T-helper 1 cell treated with Interleukin-12 subunit alpha and Interleukin-12 subunit beta and Interleukin-4 antibody, amounts not matched to agents 30 μg/mL and 1 μg/mL, for 36 hours (primary cell): Measurements from ENCODE around the gene AZU1.

Experiments
- H3K27ac Mint-ChIP-seq: one replicate; pipeline ENCODE4 v1.8.0; 2021; ENCODE audit warnings: mild to moderate bottlenecking, mixed read lengths
- H3K27me3 Mint-ChIP-seq: one replicate; pipeline ENCODE4 v1.8.0; 2021; ENCODE audit warnings: low read depth, mixed read lengths
- H3K36me3 Mint-ChIP-seq: one replicate; pipeline ENCODE4 v1.8.0; 2021; ENCODE audit warnings: low read depth, mixed read lengths
- H3K4me1 Mint-ChIP-seq: one replicate; pipeline ENCODE4 v1.8.0; 2021; ENCODE audit warnings: low read depth, mixed read lengths
- H3K4me3 Mint-ChIP-seq: one replicate; pipeline ENCODE4 v1.8.0; 2021; ENCODE audit warnings: mild to moderate bottlenecking, moderate library complexity, mixed read lengths
- H3K9me3 Mint-ChIP-seq: one replicate; pipeline ENCODE4 v1.8.0; 2021; ENCODE audit warnings: mixed read lengths

Gene AZU1

DNA sequence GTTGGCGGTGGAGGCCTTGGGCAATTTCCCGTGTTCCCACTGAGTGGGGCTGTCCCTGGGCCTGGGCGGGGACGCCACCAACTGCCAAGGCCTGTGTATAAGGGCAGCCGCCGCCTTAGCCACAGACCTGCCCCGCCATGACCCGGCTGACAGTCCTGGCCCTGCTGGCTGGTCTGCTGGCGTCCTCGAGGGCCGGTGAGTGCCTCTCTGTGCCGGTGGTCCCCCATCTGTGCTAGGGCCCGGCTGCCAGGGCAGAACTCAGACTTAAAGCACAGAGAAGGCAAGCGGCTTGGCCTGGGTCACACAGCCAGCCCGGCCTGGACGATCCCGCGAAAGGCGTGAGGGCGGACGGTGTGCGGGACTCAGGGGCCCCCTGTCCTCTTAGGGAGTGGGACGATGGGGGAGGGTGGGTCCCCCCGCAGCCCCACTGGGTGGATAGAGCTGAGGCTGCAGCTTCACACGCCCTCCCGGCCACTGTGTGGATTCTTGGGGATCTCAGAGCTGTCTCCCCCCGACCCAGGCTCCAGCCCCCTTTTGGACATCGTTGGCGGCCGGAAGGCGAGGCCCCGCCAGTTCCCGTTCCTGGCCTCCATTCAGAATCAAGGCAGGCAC, at the start of gene AZU1:
Gene AZU1, plus strand, starts transcription at position 128 of the 612 bp plus-strand sequence. Its CDS starts 10 bp downstream, at position 138.
- no peaks in the 10 kb centered on the region for H3K4me1 Mint-ChIP-seq
- no peaks in the 10 kb centered on the region for H3K9me3 Mint-ChIP-seq
- H3K4me3 Mint-ChIP-seq = no peak within 1 kb of the TSS
- peaks cover 12% of the 10 kb centered on the region for H3K27me3 Mint-ChIP-seq
- H3K27ac Mint-ChIP-seq = no peak within 1 kb of the TSS
- no peaks in the 10 kb centered on the region for H3K36me3 Mint-ChIP-seq

DNA sequence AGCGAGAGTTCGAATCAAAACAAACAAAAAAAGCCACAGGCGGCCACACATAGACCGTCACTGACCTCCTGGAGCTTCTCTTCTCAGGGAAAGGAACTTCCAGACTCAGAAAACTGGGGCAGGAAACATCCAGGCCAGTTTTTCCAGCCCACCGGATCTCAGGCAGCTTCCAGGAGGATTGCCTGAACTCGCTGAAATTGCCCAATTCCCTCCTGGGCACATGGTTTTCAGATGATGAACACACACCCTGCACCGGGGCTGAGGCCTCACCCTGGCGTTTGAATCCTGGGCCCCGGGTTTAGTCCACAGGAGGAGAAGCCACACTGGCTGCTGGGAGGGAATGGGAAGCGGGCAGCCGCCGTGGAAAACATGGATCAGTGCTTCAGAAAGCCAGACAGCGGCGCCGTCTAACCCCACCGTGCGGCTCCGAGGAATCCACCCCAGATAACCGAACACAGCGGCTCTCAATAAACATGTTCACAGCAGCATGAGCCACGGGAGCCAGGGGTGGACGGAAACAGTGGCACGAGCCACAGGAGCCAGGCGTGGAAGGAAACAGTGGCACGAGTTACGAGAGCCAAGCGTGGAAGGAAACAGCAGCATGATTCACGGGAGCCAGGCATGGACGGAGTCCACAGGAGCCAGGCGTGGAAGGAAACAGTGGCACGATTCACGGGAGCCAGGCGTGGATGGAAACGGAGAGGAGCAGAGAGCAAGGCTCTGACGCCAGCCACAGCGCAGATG, 48.6 kb upstream of the AZU1 start:
- no peaks in the 10 kb centered on the region for H3K27me3 Mint-ChIP-seq
- H3K36me3 Mint-ChIP-seq = no peaks in the 10 kb centered on the region
- H3K9me3 Mint-ChIP-seq = no peaks in the 10 kb centered on the region
- no peak overlapping the region for H3K4me3 Mint-ChIP-seq
- H3K4me1 Mint-ChIP-seq = no peaks in the 10 kb centered on the region
- H3K27ac Mint-ChIP-seq = no peak overlapping the region

DNA sequence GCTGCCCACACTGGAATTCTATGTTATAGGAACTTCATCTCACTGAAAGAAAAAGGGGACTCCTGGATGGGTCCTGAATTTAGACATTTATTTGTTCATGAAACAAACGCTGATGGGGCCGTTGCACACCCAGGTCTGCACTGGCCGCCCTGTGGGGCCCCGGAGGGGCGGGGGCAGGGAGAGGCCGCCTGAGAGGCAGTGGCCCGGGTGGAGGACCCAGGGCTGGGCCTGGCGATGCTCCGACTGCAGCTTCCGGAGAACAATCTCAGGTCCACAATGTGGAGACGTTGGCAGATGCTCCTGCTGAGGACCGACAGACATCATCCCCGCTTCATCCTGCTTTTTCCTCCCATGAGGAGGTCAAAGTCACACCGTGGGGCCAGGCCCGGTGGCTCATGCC, 46.7 kb upstream of the AZU1 start:
- H3K36me3 Mint-ChIP-seq = no peaks in the 10 kb centered on the region
- H3K4me3 Mint-ChIP-seq = no peak overlapping the region
- H3K9me3 Mint-ChIP-seq = no peaks in the 10 kb centered on the region
- H3K27ac Mint-ChIP-seq = no peak overlapping the region
- no peaks in the 10 kb centered on the region for H3K4me1 Mint-ChIP-seq
- no peaks in the 10 kb centered on the region for H3K27me3 Mint-ChIP-seq

DNA sequence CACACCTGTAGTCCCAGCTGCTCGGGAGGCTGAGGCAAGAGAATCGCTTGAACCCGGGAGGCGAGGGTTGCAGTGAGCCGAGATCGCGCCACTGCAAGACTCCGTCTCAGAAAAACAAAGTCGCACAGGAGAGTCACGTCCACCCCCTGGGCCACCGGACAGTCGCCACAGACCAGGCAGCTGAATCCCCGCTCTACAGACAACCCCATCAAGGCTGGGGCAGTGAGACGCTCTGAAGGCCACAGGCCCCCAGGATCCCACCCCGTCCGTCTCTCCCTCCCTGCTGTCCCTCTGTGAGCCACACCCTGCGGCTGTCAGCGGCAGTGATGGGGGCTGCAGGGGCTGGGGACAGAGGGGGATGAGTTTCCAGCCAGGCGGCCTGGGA, 45.8 kb upstream of the AZU1 start:
- Mint-ChIP-seq H3K4me3 (no peak overlapping the region), H3K27ac (no peak overlapping the region), H3K4me1 (no peaks in the 10 kb centered on the region), H3K36me3 (no peaks in the 10 kb centered on the region), H3K9me3 (no peaks in the 10 kb centered on the region), H3K27me3 (no peaks in the 10 kb centered on the region)

DNA sequence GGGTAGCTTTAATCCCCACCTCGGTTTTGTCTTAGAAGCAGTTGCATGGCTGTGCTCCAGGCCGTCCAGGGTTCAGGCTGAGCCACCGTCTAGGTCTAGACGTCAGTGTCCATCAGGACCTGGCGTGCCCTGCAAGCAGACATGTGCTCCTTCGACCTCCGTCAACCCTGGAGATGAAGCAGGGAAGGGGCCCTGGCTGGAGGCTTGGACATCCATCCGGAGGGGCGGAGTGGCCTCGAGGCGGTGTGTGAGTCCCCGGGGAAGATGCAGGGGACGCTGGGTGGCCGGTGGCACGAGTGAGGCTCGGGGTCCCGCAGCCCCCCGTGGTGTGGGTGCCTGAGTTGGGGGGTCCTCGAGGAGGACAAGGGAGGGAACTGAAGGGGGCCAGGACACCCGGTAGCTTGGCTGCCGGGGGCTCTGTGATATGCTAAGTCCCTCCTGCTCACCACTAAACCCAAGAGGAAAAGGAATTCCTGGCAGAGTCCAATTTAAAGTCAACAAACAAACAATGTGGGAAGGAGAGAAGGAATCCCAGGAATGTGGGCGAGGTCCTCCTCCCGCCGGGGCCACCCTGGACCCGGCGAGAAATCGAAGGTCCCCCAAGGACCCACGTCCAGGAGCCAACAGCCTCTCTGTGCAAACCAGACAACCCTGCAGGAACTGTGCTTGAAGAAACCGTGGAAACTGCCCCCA, 45.3 kb upstream of the AZU1 start:
- Mint-ChIP-seq H3K36me3 (no peaks in the 10 kb centered on the region), H3K27ac (no peak overlapping the region), H3K27me3 (no peaks in the 10 kb centered on the region), H3K4me3 (no peak overlapping the region), H3K9me3 (no peaks in the 10 kb centered on the region), H3K4me1 (no peaks in the 10 kb centered on the region)

DNA sequence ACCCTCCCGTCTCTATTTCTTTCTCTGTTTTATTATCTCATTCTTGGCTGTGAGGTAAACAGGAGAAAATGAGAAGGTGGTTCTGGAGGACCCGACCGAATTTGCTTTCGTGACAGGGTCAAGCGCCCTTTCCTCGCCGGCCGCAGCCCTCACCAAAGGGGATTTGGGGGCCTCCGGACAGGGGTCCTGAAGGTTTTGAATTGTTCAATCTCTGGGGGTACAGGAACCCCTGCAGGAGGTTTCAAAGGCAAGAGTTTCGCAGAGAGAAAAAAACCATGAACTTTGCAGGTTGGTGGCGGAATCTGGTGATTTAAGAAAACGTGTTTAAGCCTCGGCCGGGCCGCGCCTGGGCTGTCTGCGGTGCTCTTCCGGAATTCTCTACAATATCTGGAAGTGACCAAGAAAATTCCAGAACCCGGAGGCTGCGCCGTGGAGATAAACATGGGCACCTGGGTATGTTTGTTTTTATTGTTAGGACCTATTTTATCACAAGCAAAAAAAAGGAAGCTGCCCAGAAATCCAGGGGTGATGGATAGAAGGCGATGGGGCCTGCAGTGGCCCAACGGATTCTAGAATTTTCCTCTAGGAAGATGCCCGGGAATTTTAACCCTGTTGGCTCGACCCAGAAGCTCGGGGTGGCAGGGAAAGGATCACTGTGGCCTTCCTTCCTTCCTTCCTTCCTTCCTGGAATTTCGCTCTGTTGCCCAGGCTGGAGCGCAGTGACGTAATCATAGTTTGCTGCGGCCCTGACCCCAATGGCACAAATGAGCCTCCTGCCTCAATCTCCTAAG, 44.6 kb upstream of the AZU1 start:
- no peaks in the 10 kb centered on the region for H3K36me3 Mint-ChIP-seq
- no peaks in the 10 kb centered on the region for H3K27me3 Mint-ChIP-seq
- no peak overlapping the region for H3K4me3 Mint-ChIP-seq
- no peaks in the 10 kb centered on the region for H3K9me3 Mint-ChIP-seq
- H3K27ac Mint-ChIP-seq = no peak overlapping the region
- H3K4me1 Mint-ChIP-seq = no peaks in the 10 kb centered on the region

- no peak overlapping the region for H3K27ac Mint-ChIP-seq
- no peaks in the 10 kb centered on the region for H3K36me3 Mint-ChIP-seq
- H3K9me3 Mint-ChIP-seq = no peaks in the 10 kb centered on the region
- H3K4me1 Mint-ChIP-seq = no peaks in the 10 kb centered on the region
- peaks cover 4% of the 10 kb centered on the region for H3K27me3 Mint-ChIP-seq
- H3K4me3 Mint-ChIP-seq = no peak overlapping the region
Observed at GRCh38 chr19:784541-784940, 43.1 kb upstream of the AZU1 start.

DNA sequence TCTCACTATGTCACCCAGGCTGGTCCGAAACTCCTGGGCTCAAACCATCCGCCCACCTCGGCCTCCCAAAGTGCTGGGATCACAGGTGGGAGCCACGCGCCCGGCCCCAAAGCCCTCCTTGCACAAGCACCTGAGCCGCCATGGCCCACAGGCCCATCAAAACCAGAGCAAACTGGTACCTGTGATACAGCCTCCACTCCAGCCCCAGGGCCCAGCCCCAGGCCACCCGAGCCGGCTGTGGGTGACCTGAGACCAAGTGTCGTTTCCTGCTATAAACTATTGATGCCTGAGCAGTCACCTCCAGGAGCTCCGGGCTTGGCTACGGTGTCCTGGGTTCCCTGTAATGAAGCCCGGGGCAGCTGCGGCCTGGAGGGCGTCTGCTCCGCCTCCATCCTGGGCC, 40.1 kb upstream of the AZU1 start:
- no peaks in the 10 kb centered on the region for H3K9me3 Mint-ChIP-seq

GRCh38 chr19:788686-788982, 39.0 kb upstream of the AZU1 start:
- H3K27ac Mint-ChIP-seq = no peak overlapping the region
- peaks cover 1% of the 10 kb centered on the region for H3K4me1 Mint-ChIP-seq
- H3K4me3 Mint-ChIP-seq = no peak overlapping the region
- H3K36me3 Mint-ChIP-seq = no peaks in the 10 kb centered on the region
- H3K9me3 Mint-ChIP-seq = no peaks in the 10 kb centered on the region
- peaks cover 7% of the 10 kb centered on the region for H3K27me3 Mint-ChIP-seq

More for the DNA sequence above, 40.1 kb upstream of the AZU1 start:
- no peak overlapping the region for H3K4me3 Mint-ChIP-seq
- peaks cover 1% of the 10 kb centered on the region for H3K4me1 Mint-ChIP-seq
- H3K27ac Mint-ChIP-seq = no peak overlapping the region
- no peaks in the 10 kb centered on the region for H3K36me3 Mint-ChIP-seq
- H3K27me3 Mint-ChIP-seq = peaks cover 7% of the 10 kb centered on the region

- Mint-ChIP-seq H3K27me3 (peaks cover 7% of the 10 kb centered on the region), H3K9me3 (no peaks in the 10 kb centered on the region), H3K36me3 (no peaks in the 10 kb centered on the region), H3K4me3 (no peak overlapping the region), H3K4me1 (peaks cover 1% of the 10 kb centered on the region), H3K27ac (no peak overlapping the region)
Observed at GRCh38 chr19:788983-789700, 38.5 kb upstream of the AZU1 start.

- Mint-ChIP-seq H3K27me3 (peaks cover 7% of the 10 kb centered on the region), H3K9me3 (no peaks in the 10 kb centered on the region), H3K4me1 (peaks cover 1% of the 10 kb centered on the region), H3K4me3 (no peak overlapping the region), H3K27ac (no peak overlapping the region), H3K36me3 (no peaks in the 10 kb centered on the region)
Observed at GRCh38 chr19:789701-790060, 38.0 kb upstream of the AZU1 start.

DNA sequence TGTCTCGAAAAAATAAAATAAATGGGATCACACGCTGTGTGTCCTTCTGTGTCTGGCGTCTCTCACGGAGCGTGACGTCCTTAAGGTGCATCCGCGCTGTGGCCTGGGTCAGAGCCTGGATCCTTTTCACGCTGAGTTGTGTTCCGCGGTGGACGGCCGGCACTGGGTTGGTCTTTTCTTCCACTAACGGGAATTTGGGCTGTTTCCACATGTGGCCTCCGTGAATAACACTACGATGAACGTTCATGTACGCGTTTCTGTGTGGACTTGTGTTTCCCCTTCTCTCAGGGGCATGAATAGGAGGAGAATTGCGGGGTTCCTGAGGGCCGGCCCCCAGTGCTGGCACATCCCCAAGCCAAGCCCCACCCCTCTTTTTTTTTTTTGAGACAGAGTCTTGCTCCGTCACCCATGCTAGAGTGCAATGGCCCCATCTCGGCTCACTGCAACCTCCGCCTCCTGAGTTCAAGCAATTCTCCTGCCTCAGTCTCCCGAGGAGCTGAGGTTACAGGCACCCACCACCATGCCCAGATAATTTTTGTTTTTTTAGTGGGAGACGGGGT, 36.5 kb upstream of the AZU1 start:
- no peak overlapping the region for H3K4me3 Mint-ChIP-seq
- no peaks in the 10 kb centered on the region for H3K36me3 Mint-ChIP-seq
- H3K9me3 Mint-ChIP-seq = no peaks in the 10 kb centered on the region
- no peak overlapping the region for H3K27ac Mint-ChIP-seq
- peaks cover 1% of the 10 kb centered on the region for H3K4me1 Mint-ChIP-seq
- H3K27me3 Mint-ChIP-seq = peaks cover 7% of the 10 kb centered on the region

DNA sequence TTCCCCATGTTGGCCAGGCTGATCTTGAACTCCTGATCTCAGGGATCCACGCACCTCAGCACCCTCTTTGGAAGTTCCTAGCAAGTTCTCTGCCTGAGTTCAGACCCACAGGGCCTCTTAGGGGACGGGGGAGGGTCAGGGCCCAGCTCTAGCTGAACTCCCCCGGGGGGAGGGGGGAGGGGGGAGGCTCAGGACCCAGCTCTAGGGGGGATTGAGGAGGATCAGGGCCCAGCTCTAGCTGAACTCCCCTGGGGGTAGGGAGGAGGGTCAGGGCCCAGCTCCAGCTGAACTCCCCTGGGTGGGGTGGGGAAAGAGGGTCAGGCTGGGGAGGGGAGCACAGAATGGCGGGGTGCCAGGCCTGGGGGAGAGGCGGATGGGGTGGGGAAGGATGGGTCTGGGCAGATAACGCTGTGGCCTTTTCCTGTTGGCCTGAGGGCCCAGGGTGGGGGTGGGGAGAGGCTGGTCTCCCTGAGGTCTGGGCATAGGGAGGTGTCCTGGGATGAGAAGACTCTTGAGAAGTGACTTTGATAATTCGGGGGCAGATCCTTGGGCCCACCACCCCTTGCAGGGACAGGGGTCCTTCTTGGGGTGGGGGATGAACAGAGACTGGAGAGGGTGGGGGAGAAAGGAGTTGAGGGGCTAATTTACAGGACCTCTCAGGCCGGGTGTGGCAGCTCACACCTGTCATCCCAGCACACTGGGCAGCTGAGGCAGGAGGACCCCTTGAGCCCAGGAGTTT, 35.9 kb upstream of the AZU1 start:
- Mint-ChIP-seq H3K36me3 (no peaks in the 10 kb centered on the region), H3K9me3 (no peaks in the 10 kb centered on the region), H3K4me1 (peaks cover 3% of the 10 kb centered on the region), H3K27ac (no peak overlapping the region), H3K27me3 (peaks cover 8% of the 10 kb centered on the region), H3K4me3 (no peak overlapping the region)
